ENCODE results near the gene NTN3.

Gene NTN3

GRCh38 chr16:2427526-2427925, 43.6 kb upstream of the NTN3 start:
- H3K9me3 ChIP-seq (replicated peaks; ENCODE audit: insufficient read depth, low read length) = no peaks in the 10 kb centered on the region
- DNase-seq = no peak
- no peaks in the 10 kb centered on the region for H3F3A ChIP-seq (ENCODE audit: insufficient read depth, low read length)
- H3K27ac ChIP-seq (ENCODE audit: low read length) = no peak overlapping the region
- 0 out of 2 replicates have a peak, but pooled peaks cover 3% of the 10 kb centered on the region for H3K36me3 ChIP-seq (replicated peaks; ENCODE audit: insufficient read depth, low read length)
- peaks cover 31% of the 10 kb centered on the region for H3K79me2 ChIP-seq (ENCODE audit: low read length)
- H3K9ac ChIP-seq (ENCODE audit: low read length) = no peak overlapping the region
- no peaks in the 10 kb centered on the region for H4K20me1 ChIP-seq (ENCODE audit: insufficient read depth, low read length)
- H3K27me3 ChIP-seq (replicated peaks; ENCODE audit: insufficient read depth, low read length) = no peaks in the 10 kb centered on the region
- H3K4me2 ChIP-seq (ENCODE audit: low read depth, low read length) = no peak overlapping the region
- no peak overlapping the region for H2AFZ ChIP-seq (ENCODE audit: low read length)
- peaks cover 10% of the 10 kb centered on the region for H3K4me1 ChIP-seq (ENCODE audit: low read length)
- TF ChIP-seq EZH2phosphoT487 (IDR thresholded peaks at IDR 0.05; ENCODE audit: low read length) (no peak), CTCF (IDR thresholded peaks at IDR 0.05; ENCODE audit: low read length) (no peak), EZH2 (optimal IDR thresholded peaks at IDR 0.05; ENCODE audit: low read depth, low read length) (no peak)
- H3K9me2 ChIP-seq (replicated peaks; ENCODE audit: insufficient read depth, low read length) = no peaks in the 10 kb centered on the region
- no peak overlapping the region for H3K4me3 ChIP-seq (ENCODE audit: low read length)

GRCh38 chr16:2428051-2428783, 42.9 kb upstream of the NTN3 start:
- peaks cover 38% of the 10 kb centered on the region for H3K79me2 ChIP-seq (ENCODE audit: low read length)
- peak overlapping the region; percentile 98 for H2AFZ ChIP-seq (ENCODE audit: low read length)
- no peaks in the 10 kb centered on the region for H3K9me2 ChIP-seq (replicated peaks; ENCODE audit: insufficient read depth, low read length)
- H3K9ac ChIP-seq (ENCODE audit: low read length) = peak overlapping the region; percentile 83
- H3F3A ChIP-seq (ENCODE audit: insufficient read depth, low read length) = no peaks in the 10 kb centered on the region
- H3K27ac ChIP-seq (ENCODE audit: low read length) = peak overlapping the region; percentile 37; the same call in 1 of the 2 replicates
- 0 out of 2 replicates have a peak, but pooled peaks cover 5% of the 10 kb centered on the region for H3K36me3 ChIP-seq (replicated peaks; ENCODE audit: insufficient read depth, low read length)
- H3K9me3 ChIP-seq (replicated peaks; ENCODE audit: insufficient read depth, low read length) = no peaks in the 10 kb centered on the region
- no peaks in the 10 kb centered on the region for H4K20me1 ChIP-seq (ENCODE audit: insufficient read depth, low read length)
- H3K27me3 ChIP-seq (replicated peaks; ENCODE audit: insufficient read depth, low read length) = no peaks in the 10 kb centered on the region
- peaks cover 10% of the 10 kb centered on the region for H3K4me1 ChIP-seq (ENCODE audit: low read length)
- DNase-seq = peak; percentile 52
- H3K4me2 ChIP-seq (ENCODE audit: low read depth, low read length) = peak overlapping the region; percentile 98
- peak overlapping the region; percentile 89 for H3K4me3 ChIP-seq (ENCODE audit: low read length)
- TF ChIP-seq CTCF (IDR thresholded peaks at IDR 0.05; ENCODE audit: low read length) (peak; percentile 40), EZH2phosphoT487 (IDR thresholded peaks at IDR 0.05; ENCODE audit: low read length) (no peak)

GRCh38 chr16:2428784-2429033, 42.4 kb upstream of the NTN3 start:
- Histone ChIP-seq H3K4me1 (ENCODE audit: low read length) (peaks cover 10% of the 10 kb centered on the region), H3K27ac (ENCODE audit: low read length) (peak overlapping the region; percentile 37; the same call in 1 of the 2 replicates), H4K20me1 (ENCODE audit: insufficient read depth, low read length) (no peaks in the 10 kb centered on the region), H3K79me2 (ENCODE audit: low read length) (peaks cover 40% of the 10 kb centered on the region), H3K4me3 (ENCODE audit: low read length) (peak overlapping the region; percentile 89), H3K9me3 (replicated peaks; ENCODE audit: insufficient read depth, low read length) (no peaks in the 10 kb centered on the region), H3K9ac (ENCODE audit: low read length) (peak overlapping the region; percentile 83), H2AFZ (ENCODE audit: low read length) (peak overlapping the region; percentile 98), H3K36me3 (replicated peaks; ENCODE audit: insufficient read depth, low read length) (peaks cover 5% of the 10 kb centered on the region; the same call in 1 of the 2 replicates), H3K27me3 (replicated peaks; ENCODE audit: insufficient read depth, low read length) (no peaks in the 10 kb centered on the region), H3K9me2 (replicated peaks; ENCODE audit: insufficient read depth, low read length) (no peaks in the 10 kb centered on the region), H3F3A (ENCODE audit: insufficient read depth, low read length) (no peaks in the 10 kb centered on the region), H3K4me2 (ENCODE audit: low read depth, low read length) (peak overlapping the region; percentile 98)
- no peak for DNase-seq
- TF ChIP-seq EZH2phosphoT487 (IDR thresholded peaks at IDR 0.05; ENCODE audit: low read length) (no peak), EZH2 (optimal IDR thresholded peaks at IDR 0.05; ENCODE audit: low read depth, low read length) (no peak), CTCF (IDR thresholded peaks at IDR 0.05; ENCODE audit: low read length) (no peak)

Measured in MM.1S (cell line).